Osteoblast (primary cell): Measurements from ENCODE around the gene RDX. TPM values are rescaled to one million over a fixed set of nuclear protein-coding genes. Genes with fewer than 3 reads are reported as not detected.

ENCODE experiments used
- DNase-seq: peaks from one replicate; pipeline ENCODE4 v3.0.0; 2011; ENCODE audit warnings: low spot score, mixed read lengths; ENCODE audit not compliant: insufficient read length; ENCODE audit errors: missing footprints
- H2AFZ ChIP-seq: 2 replicates; pipeline ENCODE4 v1.6.0; 2011; ENCODE audit warnings: mild to moderate bottlenecking, low read length
- H3K27ac ChIP-seq: 2 replicates; pipeline ENCODE4 v1.5.1; 2011; ENCODE audit warnings: mild to moderate bottlenecking, low read depth, low read length, moderate library complexity
- H3K27me3 ChIP-seq: 2 replicates; pipeline ENCODE4 v1.6.0; 2012; ENCODE audit warnings: mild to moderate bottlenecking, control low read depth, inconsistent platforms, low read length, moderate library complexity; ENCODE audit not compliant: insufficient read depth
- H3K36me3 ChIP-seq: 2 replicates; pipeline ENCODE4 v1.5.1; 2011; ENCODE audit warnings: mild to moderate bottlenecking, low read length, control low read depth, moderate library complexity; ENCODE audit not compliant: insufficient read depth
- H3K4me1 ChIP-seq: 2 replicates; pipeline ENCODE4 v1.5.1; 2011; ENCODE audit warnings: mild to moderate bottlenecking, low read length, control low read depth, moderate library complexity; ENCODE audit not compliant: insufficient read depth
- H3K4me2 ChIP-seq: 2 replicates; pipeline ENCODE4 v1.6.0; 2011; ENCODE audit warnings: mild to moderate bottlenecking, low read length; ENCODE audit not compliant: insufficient read depth
- H3K4me3 ChIP-seq: fragments of 200-600 bp; sonication (generic); 3 replicates; pipeline ENCODE4 v1.5.1; 2012; ENCODE audit warnings: mild to moderate bottlenecking, low read length, inconsistent platforms; ENCODE audit not compliant: insufficient read depth
- H3K79me2 ChIP-seq: 2 replicates; pipeline ENCODE4 v1.6.0; 2012; ENCODE audit warnings: mild to moderate bottlenecking, low read length, control low read depth, inconsistent platforms; ENCODE audit not compliant: insufficient read depth
- H3K9me3 ChIP-seq: 2 replicates; pipeline ENCODE4 v1.5.1; 2011; ENCODE audit warnings: low read depth, low read length, control low read depth
- H4K20me1 ChIP-seq: 2 replicates; pipeline ENCODE4 v1.6.0; 2012; ENCODE audit warnings: mild to moderate bottlenecking, low read length, control low read depth; ENCODE audit not compliant: insufficient read depth
- CTCF ChIP-seq: IDR thresholded peaks from 2 replicates; pipeline ENCODE4 v1.5.1; 2011; ENCODE audit warnings: mild to moderate bottlenecking, low read depth, low read length, moderate library complexity; ENCODE audit errors: extremely low read depth
- total RNA-seq: library from RNA; depleted of rRNA; stranded (reverse); fragments of >200 nt; gene quantifications from 2 replicates; pipeline ENCODE4 v1.2.3, GENCODE V29; 2012

RDX gene
- total RNA-seq, 1 donor: 79.3 TPM

GRCh38 chr11:110253525-110253924 lies 42.9 kb downstream of the RDX start:
- no peak for TF ChIP-seq CTCF
- Histone ChIP-seq H3K27me3 (no peaks in the 10 kb centered on the region), H4K20me1 (no peaks in the 10 kb centered on the region), H2AFZ (no peak overlapping the region), H3K4me2 (no peak overlapping the region), H3K36me3 (peaks cover 38% of the 10 kb centered on the region), H3K4me3 (no peak overlapping the region), H3K9me3 (no peaks in the 10 kb centered on the region), H3K4me1 (peaks cover 7% of the 10 kb centered on the region), H3K27ac (no peak overlapping the region), H3K79me2 (peaks cover 7% of the 10 kb centered on the region)
- DNase-seq: no peak

DNA sequence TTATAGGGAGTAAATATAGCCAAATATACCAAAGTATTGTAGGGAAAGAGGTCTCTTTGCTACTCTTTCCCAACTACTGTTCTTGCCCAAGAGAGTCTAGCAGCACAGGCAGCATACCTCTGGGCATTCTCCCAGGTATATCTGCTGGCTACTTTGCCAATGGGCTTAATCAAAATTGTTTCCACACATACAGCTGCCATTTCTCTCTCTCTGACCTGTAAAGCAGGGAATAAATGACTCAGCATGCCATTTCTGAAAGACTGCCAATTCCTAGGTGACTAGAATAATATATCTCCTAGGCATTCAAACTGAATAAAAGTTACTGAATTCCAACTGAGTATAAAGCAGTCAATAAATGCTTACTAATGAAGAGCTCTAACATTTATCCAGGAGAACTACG lies 44.6 kb downstream of the RDX start:
- H3K4me3 ChIP-seq: no peak overlapping the region
- no peaks in the 10 kb centered on the region for H4K20me1 ChIP-seq
- DNase-seq: no peak
- no peak for TF ChIP-seq CTCF
- no peaks in the 10 kb centered on the region for H3K27me3 ChIP-seq
- H3K4me2 ChIP-seq: no peak overlapping the region
- no peak overlapping the region for H3K27ac ChIP-seq
- H3K79me2 ChIP-seq: peaks cover 9% of the 10 kb centered on the region
- H3K36me3 ChIP-seq: peaks cover 30% of the 10 kb centered on the region
- peaks cover 7% of the 10 kb centered on the region for H3K4me1 ChIP-seq
- H3K9me3 ChIP-seq: no peaks in the 10 kb centered on the region
- H2AFZ ChIP-seq: no peak overlapping the region

- Histone ChIP-seq H3K4me1 (peaks cover 7% of the 10 kb centered on the region), H3K4me3 (no peak overlapping the region), H3K4me2 (no peak overlapping the region), H2AFZ (no peak overlapping the region), H3K9me3 (no peaks in the 10 kb centered on the region), H3K79me2 (peaks cover 9% of the 10 kb centered on the region), H3K36me3 (peaks cover 35% of the 10 kb centered on the region), H3K27me3 (no peaks in the 10 kb centered on the region), H4K20me1 (no peaks in the 10 kb centered on the region), H3K27ac (no peak overlapping the region)
- DNase-seq: no peak
- no peak for TF ChIP-seq CTCF
Measured at GRCh38 chr11:110250168-110250567, 46.2 kb downstream of the RDX start.

- no peak overlapping the region for H2AFZ ChIP-seq
- no peaks in the 10 kb centered on the region for H4K20me1 ChIP-seq
- H3K79me2 ChIP-seq: peaks cover 9% of the 10 kb centered on the region
- H3K4me3 ChIP-seq: no peak overlapping the region
- H3K4me1 ChIP-seq: peaks cover 7% of the 10 kb centered on the region
- H3K36me3 ChIP-seq: peaks cover 33% of the 10 kb centered on the region
- H3K27me3 ChIP-seq: no peaks in the 10 kb centered on the region
- no peaks in the 10 kb centered on the region for H3K9me3 ChIP-seq
- H3K27ac ChIP-seq: no peak overlapping the region
- H3K4me2 ChIP-seq: no peak overlapping the region
- DNase-seq: no peak
- TF ChIP-seq CTCF: no peak
Measured at GRCh38 chr11:110249766-110250165, 46.6 kb downstream of the RDX start.
